DND-41 (cell line): ENCODE results near the gene PLG.
"Not testable (repeated sequence)": the region's sequence is repeated elsewhere in the genome, so short reads cannot be mapped to it uniquely, and the experiment has no call there.

ENCODE experiments used
- ATAC-seq: fragments of 200-7000 bp; cut with Tn5 transposase; 3 replicates; pipeline ENCODE4 v1.9.1; 2021; ENCODE audit warnings: low read depth; ENCODE audit not compliant: insufficient read depth
- DNase-seq: peaks from one replicate; pipeline ENCODE4 v3.0.0-alpha.2; 2020
- H2AFZ ChIP-seq: 2 replicates; pipeline ENCODE4 v1.6.0; 2012; ENCODE audit warnings: low read depth, low read length
- H3K27ac ChIP-seq: 2 replicates; pipeline ENCODE4 v1.5.1; 2012; ENCODE audit warnings: low read length, inconsistent platforms
- H3K27me3 ChIP-seq: fragments of 200-600 bp; sonication (generic); 2 replicates; pipeline ENCODE4 v1.6.0; 2012; ENCODE audit warnings: low read length, mild to moderate bottlenecking, inconsistent platforms; ENCODE audit not compliant: insufficient read depth, poor library complexity
- H3K36me3 ChIP-seq: 2 replicates; pipeline ENCODE4 v1.5.1; 2012; ENCODE audit warnings: low read length, inconsistent platforms; ENCODE audit not compliant: insufficient read depth
- H3K4me1 ChIP-seq: 2 replicates; pipeline ENCODE4 v1.5.1; 2012; ENCODE audit warnings: mild to moderate bottlenecking, low read length; ENCODE audit not compliant: insufficient read depth
- H3K4me2 ChIP-seq: 2 replicates; pipeline ENCODE4 v1.6.0; 2012; ENCODE audit warnings: mild to moderate bottlenecking, moderate library complexity, low read length, inconsistent platforms; ENCODE audit not compliant: insufficient read depth
- H3K4me3 ChIP-seq, 2 experiments: fragments of 200-600 bp in 1 of 2; shearing (Covaris generic) in 1 of 2; 2 replicates each; pipeline ENCODE4 v1.5.1; 2012 to 2016; ENCODE audit warnings: inconsistent platforms in 2 of 2, low read length in 2 of 2, mild to moderate bottlenecking in 2 of 2, low read depth in 1 of 2, moderate library complexity in 1 of 2
- H3K79me2 ChIP-seq: 2 replicates; pipeline ENCODE4 v1.6.0; 2012; ENCODE audit warnings: low read length, inconsistent platforms; ENCODE audit not compliant: insufficient read depth
- H3K9ac ChIP-seq: 2 replicates; pipeline ENCODE4 v1.6.0; 2012; ENCODE audit warnings: low read depth, mild to moderate bottlenecking, inconsistent platforms, low read length, moderate library complexity
- H3K9me3 ChIP-seq: 2 replicates; pipeline ENCODE4 v1.5.1; 2012; ENCODE audit warnings: low read length, moderate library complexity, mild to moderate bottlenecking, inconsistent platforms; ENCODE audit not compliant: insufficient read depth, severe bottlenecking
- H4K20me1 ChIP-seq: 2 replicates; pipeline ENCODE4 v1.6.0; 2012; ENCODE audit warnings: low read length; ENCODE audit not compliant: insufficient read depth
- CTCF ChIP-seq: IDR thresholded peaks from 2 replicates; pipeline ENCODE4 v1.5.1; 2012; ENCODE audit warnings: borderline replicate concordance, low read length, moderate library complexity, mild to moderate bottlenecking; ENCODE audit not compliant: poor library complexity, severe bottlenecking; ENCODE audit errors: extremely low read depth
- EZH2 ChIP-seq: IDR thresholded peaks from 3 replicates; pipeline ENCODE4 v1.6.1; 2012; ENCODE audit warnings: borderline replicate concordance, low read depth, mild to moderate bottlenecking, moderate library complexity, low read length, inconsistent platforms; ENCODE audit not compliant: severe bottlenecking

PLG gene

GRCh38 chr6:160701918-160702680, at the start of gene PLG:
TSS of gene PLG (plus strand) at chr6:160702244. CDS start at chr6:160702305, 61 bp downstream.
- not testable (repeated sequence) for H3K4me1 ChIP-seq, ATAC-seq, H3K4me3 ChIP-seq, H4K20me1 ChIP-seq, H3K27me3 ChIP-seq, H3K79me2 ChIP-seq, H2AFZ ChIP-seq, H3K36me3 ChIP-seq, H3K27ac ChIP-seq, H3K9me3 ChIP-seq, H3K9ac ChIP-seq, H3K4me2 ChIP-seq, DNase-seq

GRCh38 chr6:160659562-160659961, 42.5 kb upstream of the PLG start:
- Histone ChIP-seq H4K20me1 (no peaks in the 10 kb centered on the region; the same call in 1 of the 2 replicates), H3K4me2 (no peak overlapping the region), H3K36me3 (no peaks in the 10 kb centered on the region), H3K4me3 (no peak overlapping the region), H3K4me1 (no peaks in the 10 kb centered on the region), H3K27me3 (no peaks in the 10 kb centered on the region), H3K27ac (no peak overlapping the region), H2AFZ (no peak overlapping the region), H3K9ac (no peak overlapping the region), H3K9me3 (no peaks in the 10 kb centered on the region), H3K79me2 (no peaks in the 10 kb centered on the region)
- TF ChIP-seq EZH2 (no peak), CTCF (no peak)
- ATAC-seq, result no peak
- no peak for DNase-seq

- TF ChIP-seq EZH2 (no peak), CTCF (no peak)
- Histone ChIP-seq H3K9me3 (no peaks in the 10 kb centered on the region), H3K4me3 (no peak overlapping the region)
These were observed 40.8 kb upstream of the PLG start for GRCh38 chr6:160661216-160661615.

GRCh38 chr6:160662429-160662828, 39.6 kb upstream of the PLG start:
- H3K79me2 ChIP-seq, result no peaks in the 10 kb centered on the region
- H3K27ac ChIP-seq, result no peak overlapping the region
- no peak for ATAC-seq
- no peaks in the 10 kb centered on the region for H3K9me3 ChIP-seq
- no peak for DNase-seq
- H2AFZ ChIP-seq, result no peak overlapping the region
- TF ChIP-seq CTCF, result no peak
- TF ChIP-seq EZH2, result no peak
- no peaks in the 10 kb centered on the region for H3K36me3 ChIP-seq
- no peak overlapping the region for H3K4me2 ChIP-seq
- no peaks in the 10 kb centered on the region; the same call in 1 of the 2 replicates for H4K20me1 ChIP-seq
- no peaks in the 10 kb centered on the region for H3K27me3 ChIP-seq
- no peak overlapping the region for H3K4me3 ChIP-seq
- no peak overlapping the region for H3K9ac ChIP-seq
- no peaks in the 10 kb centered on the region for H3K4me1 ChIP-seq

More at GRCh38 chr6:160661216-160661615, 40.8 kb upstream of the PLG start:
- Histone ChIP-seq H3K27me3 (no peaks in the 10 kb centered on the region), H3K9ac (no peak overlapping the region), H3K4me2 (no peak overlapping the region), H3K36me3 (no peaks in the 10 kb centered on the region), H3K27ac (no peak overlapping the region), H3K79me2 (no peaks in the 10 kb centered on the region), H2AFZ (no peak overlapping the region), H4K20me1 (no peaks in the 10 kb centered on the region; the same call in 1 of the 2 replicates), H3K4me1 (no peaks in the 10 kb centered on the region)
- no peak for ATAC-seq
- DNase-seq, result no peak
